PC-3 (cell line): ENCODE measurements around the gene CDKL2.

ENCODE experiments used
- EZH2 ChIP-seq: fragments of 300-600 bp; sonication (generic); IDR thresholded peaks from one replicate; pipeline ENCODE4 v1.6.1; 2017; ENCODE audit warnings: antibody characterized with exemption, mild to moderate bottlenecking, low read length; ENCODE audit not compliant: unreplicated experiment
- TF ChIP-seq, protein P1 (sequence below): fragments of 300-600 bp; sonication (generic); conservative IDR thresholded peaks from 2 replicates; pipeline ENCODE4 v1.5.1; 2017; ENCODE audit warnings: antibody characterized with exemption, low read depth, mild to moderate bottlenecking, low read length

DNA sequence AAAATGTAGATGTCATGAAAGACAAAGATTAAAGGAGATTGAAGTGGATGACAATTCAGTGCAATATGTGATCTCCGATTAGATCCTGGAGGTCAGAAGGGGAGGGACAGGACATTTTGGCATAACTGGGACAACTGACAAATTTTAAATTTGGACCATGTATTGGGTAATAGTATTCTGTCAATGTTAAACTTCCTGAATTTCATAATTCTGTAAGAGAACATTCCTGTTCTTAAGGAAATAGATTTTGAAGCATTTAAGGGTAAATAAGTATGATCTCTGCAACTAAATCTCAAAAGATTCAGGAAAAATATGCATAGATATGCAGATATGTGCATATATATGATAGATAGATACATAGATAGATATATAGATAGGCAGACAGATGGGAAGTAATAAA, 63.4 kb downstream of the CDKL2 start:
- TF ChIP-seq, protein P1, sequence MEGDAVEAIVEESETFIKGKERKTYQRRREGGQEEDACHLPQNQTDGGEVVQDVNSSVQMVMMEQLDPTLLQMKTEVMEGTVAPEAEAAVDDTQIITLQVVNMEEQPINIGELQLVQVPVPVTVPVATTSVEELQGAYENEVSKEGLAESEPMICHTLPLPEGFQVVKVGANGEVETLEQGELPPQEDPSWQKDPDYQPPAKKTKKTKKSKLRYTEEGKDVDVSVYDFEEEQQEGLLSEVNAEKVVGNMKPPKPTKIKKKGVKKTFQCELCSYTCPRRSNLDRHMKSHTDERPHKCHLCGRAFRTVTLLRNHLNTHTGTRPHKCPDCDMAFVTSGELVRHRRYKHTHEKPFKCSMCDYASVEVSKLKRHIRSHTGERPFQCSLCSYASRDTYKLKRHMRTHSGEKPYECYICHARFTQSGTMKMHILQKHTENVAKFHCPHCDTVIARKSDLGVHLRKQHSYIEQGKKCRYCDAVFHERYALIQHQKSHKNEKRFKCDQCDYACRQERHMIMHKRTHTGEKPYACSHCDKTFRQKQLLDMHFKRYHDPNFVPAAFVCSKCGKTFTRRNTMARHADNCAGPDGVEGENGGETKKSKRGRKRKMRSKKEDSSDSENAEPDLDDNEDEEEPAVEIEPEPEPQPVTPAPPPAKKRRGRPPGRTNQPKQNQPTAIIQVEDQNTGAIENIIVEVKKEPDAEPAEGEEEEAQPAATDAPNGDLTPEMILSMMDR, result no peak
- no peak for TF ChIP-seq EZH2
